ENCODE measurements around the gene ULK3. TPM values are rescaled to one million over a fixed set of nuclear protein-coding genes. Genes with fewer than 3 reads are reported as not detected.

ULK3 gene
- total RNA-seq, 2 donors from 2014 or later, result 34.9 to 72.2 TPM

DNA sequence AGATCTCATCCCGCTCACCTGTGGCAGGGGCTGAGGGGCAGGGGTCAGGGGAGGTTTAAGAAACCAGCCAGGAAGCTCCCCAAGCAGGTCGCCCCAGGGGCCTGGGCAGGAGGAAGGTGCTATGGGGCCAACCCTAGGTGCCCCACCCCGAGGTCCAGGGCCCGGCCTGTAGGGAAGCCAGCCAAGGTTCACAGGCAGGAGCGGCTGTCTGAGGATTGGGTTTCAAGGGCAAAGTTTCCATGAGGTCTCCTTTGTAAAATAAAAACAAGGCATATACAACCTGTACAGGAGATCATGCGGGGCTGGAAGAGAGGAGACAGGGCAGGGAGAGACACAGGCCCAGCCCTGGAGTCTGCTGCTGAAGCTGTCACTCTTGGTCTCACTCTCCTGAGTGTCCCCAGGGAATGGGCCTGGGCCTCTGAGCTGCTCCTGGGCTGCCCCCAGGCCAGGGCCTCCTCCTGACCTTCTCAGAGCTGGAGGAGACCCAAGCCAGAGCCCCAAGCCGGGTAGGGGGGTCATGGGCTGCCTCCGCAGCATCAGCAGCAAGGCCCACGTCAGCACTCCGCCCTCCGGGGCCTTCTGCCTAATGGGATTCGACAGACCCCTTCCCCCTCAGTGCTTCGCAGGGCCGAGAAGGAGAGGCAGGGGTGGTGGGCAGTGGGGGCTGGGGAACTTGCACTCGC lies 11.0 kb downstream of the ULK3 start:
- no peak overlapping the region for H3K27ac ChIP-seq
- ATAC-seq (ENCODE audit: insufficient number of reproducible peaks, low FRiP score, low read depth) (no peak), DNase-seq (ENCODE audit: low spot score) (no peak)

DNA sequence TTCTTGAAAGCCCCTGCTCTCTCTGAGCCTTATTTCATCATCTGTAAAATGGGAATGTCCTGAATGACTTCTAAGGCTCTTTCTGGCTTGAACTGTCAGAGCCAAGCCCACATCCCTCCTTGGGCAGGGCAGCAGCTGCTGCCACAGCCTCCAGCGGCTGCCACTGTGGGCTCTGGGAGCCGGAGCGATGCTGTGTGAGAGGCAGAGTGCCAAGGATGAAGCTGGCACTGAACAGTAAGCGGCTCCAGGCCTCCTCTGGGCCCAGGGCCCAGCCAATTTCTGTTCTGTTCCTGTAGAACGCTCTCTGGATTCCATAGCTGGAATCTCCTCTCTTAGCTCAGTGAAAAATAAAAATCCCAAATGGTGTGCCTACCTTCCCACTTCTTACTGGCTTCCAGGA lies 12.1 kb downstream of the ULK3 start:
- TF ChIP-seq, protein P1, sequence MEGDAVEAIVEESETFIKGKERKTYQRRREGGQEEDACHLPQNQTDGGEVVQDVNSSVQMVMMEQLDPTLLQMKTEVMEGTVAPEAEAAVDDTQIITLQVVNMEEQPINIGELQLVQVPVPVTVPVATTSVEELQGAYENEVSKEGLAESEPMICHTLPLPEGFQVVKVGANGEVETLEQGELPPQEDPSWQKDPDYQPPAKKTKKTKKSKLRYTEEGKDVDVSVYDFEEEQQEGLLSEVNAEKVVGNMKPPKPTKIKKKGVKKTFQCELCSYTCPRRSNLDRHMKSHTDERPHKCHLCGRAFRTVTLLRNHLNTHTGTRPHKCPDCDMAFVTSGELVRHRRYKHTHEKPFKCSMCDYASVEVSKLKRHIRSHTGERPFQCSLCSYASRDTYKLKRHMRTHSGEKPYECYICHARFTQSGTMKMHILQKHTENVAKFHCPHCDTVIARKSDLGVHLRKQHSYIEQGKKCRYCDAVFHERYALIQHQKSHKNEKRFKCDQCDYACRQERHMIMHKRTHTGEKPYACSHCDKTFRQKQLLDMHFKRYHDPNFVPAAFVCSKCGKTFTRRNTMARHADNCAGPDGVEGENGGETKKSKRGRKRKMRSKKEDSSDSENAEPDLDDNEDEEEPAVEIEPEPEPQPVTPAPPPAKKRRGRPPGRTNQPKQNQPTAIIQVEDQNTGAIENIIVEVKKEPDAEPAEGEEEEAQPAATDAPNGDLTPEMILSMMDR (IDR thresholded peaks at IDR 0.05), result no peak
- H3K27ac ChIP-seq, result no peak overlapping the region
- ATAC-seq (ENCODE audit: insufficient number of reproducible peaks, low FRiP score, low read depth) (no peak), DNase-seq (ENCODE audit: low spot score) (no peak)
- no peak overlapping the region for H3K4me3 ChIP-seq
- H3K36me3 ChIP-seq, result no peaks in the 10 kb centered on the region
- no peaks in the 10 kb centered on the region for H3K4me1 ChIP-seq (ENCODE audit: control insufficient read depth in 1 of 2, low read depth in 2 of 2)
- H3K27me3 ChIP-seq (replicated peaks; ENCODE audit: insufficient read depth), result peaks cover 6% of the 10 kb centered on the region
- H3K9me3 ChIP-seq, result no peaks in the 10 kb centered on the region

More for the DNA sequence above, 11.0 kb downstream of the ULK3 start:
- no peaks in the 10 kb centered on the region for H3K4me1 ChIP-seq (ENCODE audit: control insufficient read depth in 1 of 2, low read depth in 2 of 2)
- no peak overlapping the region for H3K4me3 ChIP-seq
- peaks cover 3% of the 10 kb centered on the region for H3K27me3 ChIP-seq (replicated peaks; ENCODE audit: insufficient read depth)
- no peaks in the 10 kb centered on the region for H3K36me3 ChIP-seq
- TF ChIP-seq, protein P1 (IDR thresholded peaks at IDR 0.05), result no peak
- no peaks in the 10 kb centered on the region for H3K9me3 ChIP-seq

DNA sequence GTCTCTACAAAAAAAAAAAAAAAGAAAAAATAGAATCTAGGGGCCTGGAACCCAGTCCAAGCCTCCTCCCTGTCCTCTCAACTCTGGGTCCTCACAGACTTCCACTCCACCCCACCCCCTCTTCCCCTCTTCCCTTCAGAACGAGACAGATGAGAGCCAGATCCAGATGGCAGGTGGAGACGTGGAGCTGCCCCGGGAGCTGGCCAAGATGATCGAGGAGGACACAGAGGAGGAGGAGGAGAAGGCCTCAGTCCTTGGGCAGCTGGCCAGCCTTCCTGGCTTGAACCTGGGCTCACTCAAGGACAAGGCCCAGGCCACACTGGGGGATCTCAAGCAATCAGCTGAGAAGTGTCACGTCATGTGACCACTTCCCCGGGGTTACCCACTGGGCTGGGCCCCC lies 13.0 kb downstream of the ULK3 start:
- DNase-seq (ENCODE audit: low spot score), result no peak
- ATAC-seq (ENCODE audit: insufficient number of reproducible peaks, low FRiP score, low read depth), result no peak
- TF ChIP-seq, protein P1 (IDR thresholded peaks at IDR 0.05), result no peak
- Histone ChIP-seq H3K4me1 (ENCODE audit: control insufficient read depth in 1 of 2, low read depth in 2 of 2) (no peaks in the 10 kb centered on the region), H3K27ac (no peak overlapping the region), H3K9me3 (no peaks in the 10 kb centered on the region), H3K27me3 (replicated peaks; ENCODE audit: insufficient read depth) (peaks cover 6% of the 10 kb centered on the region), H3K4me3 (no peak overlapping the region), H3K36me3 (no peaks in the 10 kb centered on the region)

DNA sequence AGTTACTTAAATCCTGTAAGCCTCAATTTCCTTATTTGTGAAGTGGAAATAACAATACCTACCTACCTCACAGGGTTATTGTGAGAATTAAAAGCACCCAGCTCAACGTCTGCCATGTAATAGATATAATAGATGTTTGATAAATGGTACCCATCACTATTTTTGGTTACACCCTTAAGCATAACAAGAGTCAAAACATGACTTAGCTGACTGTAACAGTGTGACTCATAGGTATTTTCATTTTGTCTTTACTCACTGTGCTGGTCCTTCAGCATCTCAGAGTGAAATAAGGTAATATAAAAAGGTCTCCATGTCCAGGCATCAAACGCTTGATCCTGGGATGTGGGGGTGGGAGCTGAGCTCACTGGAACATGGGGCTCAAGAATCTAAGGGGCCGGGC lies 13.5 kb downstream of the ULK3 start:
- no peaks in the 10 kb centered on the region for H3K9me3 ChIP-seq
- H3K36me3 ChIP-seq, result no peaks in the 10 kb centered on the region
- ATAC-seq (ENCODE audit: insufficient number of reproducible peaks, low FRiP score, low read depth), result no peak
- no peak for DNase-seq (ENCODE audit: low spot score)
- no peaks in the 10 kb centered on the region for H3K4me1 ChIP-seq (ENCODE audit: control insufficient read depth in 1 of 2, low read depth in 2 of 2)
- TF ChIP-seq, protein P1 (IDR thresholded peaks at IDR 0.05), result no peak
- H3K27me3 ChIP-seq (replicated peaks; ENCODE audit: insufficient read depth), result peaks cover 6% of the 10 kb centered on the region
- no peak overlapping the region for H3K27ac ChIP-seq
- H3K4me3 ChIP-seq, result no peak overlapping the region

DNA sequence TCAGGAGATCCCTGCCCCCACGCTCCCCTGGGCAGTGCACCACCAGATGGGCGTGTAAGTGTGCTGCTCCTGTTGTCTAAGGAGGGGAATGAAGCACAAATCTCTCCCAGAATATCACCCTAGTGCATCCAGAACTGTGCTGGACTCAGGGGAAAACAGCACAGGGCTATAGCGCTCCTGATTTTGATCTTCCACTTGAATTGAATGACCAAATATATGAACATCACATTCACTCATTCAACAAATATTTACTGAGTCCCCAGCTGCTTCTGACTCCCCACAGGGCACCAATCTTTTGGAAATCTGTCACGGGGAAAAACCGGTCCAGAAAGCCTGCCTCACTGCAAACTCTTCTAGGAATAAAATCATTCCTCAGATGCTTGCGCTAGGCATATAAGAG lies 14.1 kb downstream of the ULK3 start:
- DNase-seq (ENCODE audit: low spot score) (no peak), ATAC-seq (ENCODE audit: insufficient number of reproducible peaks, low FRiP score, low read depth) (no peak)
- no peak overlapping the region for H3K4me3 ChIP-seq
- peaks cover 6% of the 10 kb centered on the region for H3K27me3 ChIP-seq (replicated peaks; ENCODE audit: insufficient read depth)
- H3K36me3 ChIP-seq, result no peaks in the 10 kb centered on the region
- no peaks in the 10 kb centered on the region for H3K4me1 ChIP-seq (ENCODE audit: control insufficient read depth in 1 of 2, low read depth in 2 of 2)
- no peak overlapping the region for H3K27ac ChIP-seq
- TF ChIP-seq, protein P1 (IDR thresholded peaks at IDR 0.05), result no peak
- no peaks in the 10 kb centered on the region for H3K9me3 ChIP-seq

Measured in thoracic aorta (tissue), 2 donors.